NCI-H1105 (cell line): ENCODE data around the gene DCXR.

ENCODE experiments used
- DNase-seq: peaks from one replicate; lab custom pipeline; 2025; lab: John Stamatoyannopoulos, UW

DCXR gene

GRCh38 chr17:82072827-82073226, 35.3 kb upstream of the DCXR start:
- DNase-seq = no peak

GRCh38 chr17:82070611-82071010, 33.1 kb upstream of the DCXR start:
- no peak for DNase-seq

- no peak for DNase-seq
These were observed 28.3 kb upstream of the DCXR start, which contains the start of gene DUS1L for GRCh38 chr17:82065638-82066303. Gene DUS1L (minus strand): TSS chr17:82065804. CDS start chr17:82065059, 745 bp downstream.

GRCh38 chr17:82065193-82065637, 27.7 kb upstream of the DCXR start:
- DNase-seq = no peak

GRCh38 chr17:82064433-82065192, 27.1 kb upstream of the DCXR start:
- DNase-seq = no peak

- no peak for DNase-seq
These were observed 26.2 kb upstream of the DCXR start for GRCh38 chr17:82063424-82064415.

- DNase-seq = no peak
These were observed 25.5 kb upstream of the DCXR start for GRCh38 chr17:82062984-82063368.

- DNase-seq = no peak
These were observed 24.8 kb upstream of the DCXR start for GRCh38 chr17:82062076-82062983.

- no peak for DNase-seq
These were observed 23.8 kb upstream of the DCXR start for GRCh38 chr17:82061047-82061925.

- DNase-seq = no peak
These were observed 23.1 kb upstream of the DCXR start for GRCh38 chr17:82060614-82061013.

- no peak for DNase-seq
These were observed 22.5 kb upstream of the DCXR start for GRCh38 chr17:82060001-82060380.

- DNase-seq = no peak
These were observed 21.9 kb upstream of the DCXR start for GRCh38 chr17:82059272-82060000.

- no peak for DNase-seq
These were observed 21.4 kb upstream of the DCXR start for GRCh38 chr17:82058855-82059249.

- DNase-seq = no peak
These were observed 20.8 kb upstream of the DCXR start for GRCh38 chr17:82058230-82058854.

GRCh38 chr17:82056729-82057621, 19.5 kb upstream of the DCXR start:
- no peak for DNase-seq

- DNase-seq = no peak
These were observed 18.6 kb upstream of the DCXR start for GRCh38 chr17:82055965-82056728.
